ENCODE data around the gene GCM1. TPM values are rescaled to one million over a fixed set of nuclear protein-coding genes. Genes with fewer than 3 reads are reported as not detected.
A peak's percentile ranks its signal among the peaks of the same experiment; 100 is the strongest.

The GCM1 gene
- total RNA-seq, 4 donors from 2014 or later: 0.32 TPM; not detected in 3

- Histone ChIP-seq H3K36me3 (peaks cover 0 to 16% (median 4%) of the 10 kb centered on the region in 4 donors), H3K9me3 (no peaks in the 10 kb centered on the region), H3K27me3 (no peaks in the 10 kb centered on the region), H3K4me3 (no peak overlapping the region), H3K27ac (replicated peaks in 1 of 4) (peak overlapping the region in 3 of 4 donors; percentile 2 to 39 (median 12)), H3K4me1 (peaks cover 0 to 55% (median 44%) of the 10 kb centered on the region in 4 donors)
- TF ChIP-seq EP300 (IDR thresholded peaks at IDR 0.05): no peak
- TF ChIP-seq POLR2A (IDR thresholded peaks at IDR 0.05; ENCODE audit: low read depth): no peak
- no peak for TF ChIP-seq POLR2AphosphoS5 (IDR thresholded peaks at IDR 0.05)
- no peak for TF ChIP-seq CTCF (IDR thresholded peaks at IDR 0.05)
- 93% methylated on average over 4 of the region's 4 CpGs for WGBS
- DNase-seq (ENCODE audit: extremely low spot score): peak; percentile 79
- intact Hi-C loops (cut with DNase I): loop anchor here (5.0 kb wide), 2 partner anchors 60 to 375 kb away; no protein-coding TSS in a partner anchor
These were observed 41.5 kb downstream of the GCM1 start for GRCh38 chr6:53107091-53107490.

GRCh38 chr6:53104916-53105315 is 43.7 kb downstream of the GCM1 start:
- H3K36me3 ChIP-seq: peaks cover 0 to 36% (median 20%) of the 10 kb centered on the region in 4 donors
- no peak overlapping the region for H3K4me3 ChIP-seq
- no peaks in the 10 kb centered on the region for H3K9me3 ChIP-seq
- H3K27me3 ChIP-seq: no peaks in the 10 kb centered on the region
- H3K27ac ChIP-seq (replicated peaks in 1 of 4): peak overlapping the region in 1 of 4 donors; percentile 55
- peak; percentile 50 for DNase-seq (ENCODE audit: extremely low spot score)
- peaks cover 0 to 57% (median 38%) of the 10 kb centered on the region in 4 donors for H3K4me1 ChIP-seq
- intact Hi-C loops (cut with DNase I): loop anchor here (5.0 kb wide), 2 partner anchors 62 to 377 kb away; no protein-coding TSS in a partner anchor
- no peak for TF ChIP-seq POLR2A (IDR thresholded peaks at IDR 0.05; ENCODE audit: low read depth)
- TF ChIP-seq EP300 (IDR thresholded peaks at IDR 0.05): no peak
- TF ChIP-seq POLR2AphosphoS5 (IDR thresholded peaks at IDR 0.05): no peak
- no peak for TF ChIP-seq CTCF (IDR thresholded peaks at IDR 0.05)

- peaks cover under 1 to 44% (median 26%) of the 10 kb centered on the region in 4 donors for H3K36me3 ChIP-seq
- WGBS: 87% methylated on average over 3 of the region's 3 CpGs
- TF ChIP-seq POLR2AphosphoS5 (IDR thresholded peaks at IDR 0.05) (no peak), CTCF (IDR thresholded peaks at IDR 0.05) (peak; percentile 36 to 43 (median 43))
- no peak overlapping the region for H3K4me3 ChIP-seq
- H3K4me1 ChIP-seq: peaks cover 0 to 57% (median 35%) of the 10 kb centered on the region in 4 donors
- no peaks in the 10 kb centered on the region for H3K9me3 ChIP-seq
- DNase-seq (ENCODE audit: extremely low spot score): peak; percentile 34
- intact Hi-C loops (cut with DNase I): no loop called here
- peak overlapping the region; percentile 39 to 55 (median 45) for H3K27ac ChIP-seq (replicated peaks in 1 of 4)
- H3K27me3 ChIP-seq: no peaks in the 10 kb centered on the region
These were observed 44.5 kb downstream of the GCM1 start for GRCh38 chr6:53103993-53104675.

GRCh38 chr6:53101006-53101405 is 47.6 kb downstream of the GCM1 start:
- DNase-seq (ENCODE audit: extremely low spot score): no peak
- Histone ChIP-seq H3K36me3 (peaks cover 26 to 75% (median 56%) of the 10 kb centered on the region in 4 donors), H3K4me1 (peaks cover 0 to 35% (median 30%) of the 10 kb centered on the region in 4 donors), H3K27ac (replicated peaks in 1 of 4) (no peak overlapping the region), H3K27me3 (no peaks in the 10 kb centered on the region), H3K9me3 (no peaks in the 10 kb centered on the region), H3K4me3 (no peak overlapping the region)
- WGBS: 94% methylated on average over 2 of the region's 2 CpGs
- intact Hi-C loops (cut with DNase I): no loop called here
- TF ChIP-seq CTCF (IDR thresholded peaks at IDR 0.05): no peak
- TF ChIP-seq EP300 (IDR thresholded peaks at IDR 0.05): no peak
- TF ChIP-seq POLR2AphosphoS5 (IDR thresholded peaks at IDR 0.05): no peak
- TF ChIP-seq POLR2A (IDR thresholded peaks at IDR 0.05; ENCODE audit: low read depth): no peak

Measured in esophagus muscularis mucosa (tissue), 4 donors.